ENCODE results near the gene ERICH2.
A peak's percentile ranks its signal among the peaks of the same experiment; 100 is the strongest.

- TF ChIP-seq, protein P1, sequence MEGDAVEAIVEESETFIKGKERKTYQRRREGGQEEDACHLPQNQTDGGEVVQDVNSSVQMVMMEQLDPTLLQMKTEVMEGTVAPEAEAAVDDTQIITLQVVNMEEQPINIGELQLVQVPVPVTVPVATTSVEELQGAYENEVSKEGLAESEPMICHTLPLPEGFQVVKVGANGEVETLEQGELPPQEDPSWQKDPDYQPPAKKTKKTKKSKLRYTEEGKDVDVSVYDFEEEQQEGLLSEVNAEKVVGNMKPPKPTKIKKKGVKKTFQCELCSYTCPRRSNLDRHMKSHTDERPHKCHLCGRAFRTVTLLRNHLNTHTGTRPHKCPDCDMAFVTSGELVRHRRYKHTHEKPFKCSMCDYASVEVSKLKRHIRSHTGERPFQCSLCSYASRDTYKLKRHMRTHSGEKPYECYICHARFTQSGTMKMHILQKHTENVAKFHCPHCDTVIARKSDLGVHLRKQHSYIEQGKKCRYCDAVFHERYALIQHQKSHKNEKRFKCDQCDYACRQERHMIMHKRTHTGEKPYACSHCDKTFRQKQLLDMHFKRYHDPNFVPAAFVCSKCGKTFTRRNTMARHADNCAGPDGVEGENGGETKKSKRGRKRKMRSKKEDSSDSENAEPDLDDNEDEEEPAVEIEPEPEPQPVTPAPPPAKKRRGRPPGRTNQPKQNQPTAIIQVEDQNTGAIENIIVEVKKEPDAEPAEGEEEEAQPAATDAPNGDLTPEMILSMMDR (IDR thresholded peaks at IDR 0.05): peak; percentile 59 to 82 (median 70)
- TF ChIP-seq POLR2A (IDR thresholded peaks at IDR 0.05; ENCODE audit: low read depth): no peak
- no peak for TF ChIP-seq POLR2AphosphoS5 (IDR thresholded peaks at IDR 0.05)
- no peak for TF ChIP-seq EP300 (IDR thresholded peaks at IDR 0.05)
Measured at GRCh38 chr2:170815746-170816503, 45.7 kb downstream of the ERICH2 start.

All from esophagus muscularis mucosa (tissue), 4 donors.